GM12878 (cell line): ENCODE data around the gene HSF5. TPM values are rescaled to one million over a fixed set of nuclear protein-coding genes. Genes with fewer than 3 reads are reported as not detected.

Source experiments
- ATAC-seq: fragments of 200-7000 bp; cut with Tn5 transposase; 3 replicates; pipeline ENCODE4 v1.9.1; 2020; ENCODE audit warnings: mild to moderate bottlenecking, moderate library complexity
- BruUV-seq: library from RNA; stranded (reverse); fragments of 400-500 nt; replicated peaks from 2 replicates; lab custom pipeline; 2021; lab: Mats Ljungman, UMichigan
- CTCF ChIA-PET: fragments of 300-600 bp; sonication (Branson Sonifier 250); formaldehyde crosslinking; extraction: SDS; loops from one replicate; lab custom pipeline; 2021; ENCODE audit warnings: inconsistent platforms; lab: Yijun Ruan, JAX
- POLR2A ChIA-PET: fragments of 350-600 bp; formaldehyde crosslinking; extraction: SDS; loops from one replicate; lab custom pipeline; 2021; ENCODE audit warnings: inconsistent platforms; lab: Charles Lee
- RAD21 ChIA-PET: fragments of 300-600 bp; sonication (Branson Sonifier 250); formaldehyde crosslinking; loops from one replicate; lab custom pipeline; 2023; ENCODE audit warnings: antibody characterized with exemption; ENCODE audit not compliant: unreplicated experiment; lab: Charles Lee
- SMC1A ChIA-PET: fragments of 300-600 bp; sonication (Branson Sonifier 250); formaldehyde crosslinking; loops from one replicate; lab custom pipeline; 2023; ENCODE audit not compliant: unreplicated experiment, uncharacterized antibody; lab: Charles Lee
- DNase-seq: peaks from one replicate; pipeline ENCODE4 v3.0.0-alpha.2; 2011; ENCODE audit warnings: low read depth, low spot score
- FAIRE-seq: peaks from 3 replicates; lab custom pipeline; 2011; peaks lifted over from hg19 to GRCh38; lab: Jason Lieb, UNC
- H2AFZ ChIP-seq: 2 replicates; pipeline ENCODE4 v1.6.0; 2011; ENCODE audit warnings: low read depth, low read length, control low read depth; ENCODE audit not compliant: control insufficient read depth
- H3K27ac ChIP-seq: 2 replicates; pipeline ENCODE4 v1.5.1; 2011; ENCODE audit warnings: control low read depth; ENCODE audit not compliant: control insufficient read depth, insufficient read depth
- H3K27me3 ChIP-seq, 2 experiments: replicated peaks in 1 of 2; 2 replicates each; pipeline versions ENCODE4 v1.6.0 to v1.6.1; 2011; ENCODE audit warnings: low read length in 1 of 2; ENCODE audit not compliant: control insufficient read depth in 2 of 2, insufficient read depth in 2 of 2
- H3K36me3 ChIP-seq, 2 experiments: 2 replicates each; pipeline ENCODE4 v1.5.1; 2011; ENCODE audit warnings: low read length in 1 of 2; ENCODE audit not compliant: control insufficient read depth in 2 of 2, insufficient read depth in 2 of 2
- H3K4me1 ChIP-seq: 2 replicates; pipeline ENCODE4 v1.6.1; 2011; ENCODE audit warnings: mild to moderate bottlenecking, low read length, moderate library complexity, mixed read lengths; ENCODE audit not compliant: control insufficient read depth, insufficient read depth
- H3K4me2 ChIP-seq: 2 replicates; pipeline ENCODE4 v1.6.0; 2011; ENCODE audit warnings: control low read depth; ENCODE audit not compliant: control insufficient read depth, insufficient read depth
- H3K4me3 ChIP-seq: fragments of 200-600 bp; sonication (generic); 2 replicates; pipeline ENCODE4 v1.5.1; 2016
- H3K79me2 ChIP-seq: 2 replicates; pipeline ENCODE4 v1.6.0; 2011; ENCODE audit warnings: low read length; ENCODE audit not compliant: control insufficient read depth, insufficient read depth
- H3K9ac ChIP-seq: 2 replicates; pipeline ENCODE4 v1.8.0; 2011; ENCODE audit warnings: low read length, control low read depth, mixed read lengths; ENCODE audit not compliant: control insufficient read depth, insufficient read depth
- H3K9me3 ChIP-seq: replicated peaks from 3 replicates; pipeline ENCODE4 v1.5.1; 2011; ENCODE audit warnings: mild to moderate bottlenecking, low read length; ENCODE audit not compliant: control insufficient read depth, insufficient read depth
- H4K20me1 ChIP-seq: 2 replicates; pipeline ENCODE4 v1.6.0; 2011; ENCODE audit not compliant: control insufficient read depth, insufficient read depth
- EED ChIP-seq: sonication (generic); IDR thresholded peaks from 2 replicates; pipeline ENCODE4 v1.6.1; 2016; ENCODE audit warnings: antibody characterized with exemption, low read depth
- HDAC6 ChIP-seq: fragments of 200-600 bp; sonication (generic); IDR thresholded peaks from one replicate; pipeline ENCODE4 v1.8.0; 2017; ENCODE audit warnings: antibody characterized with exemption; ENCODE audit not compliant: unreplicated experiment
- JUND ChIP-seq: IDR thresholded peaks from 2 replicates; pipeline ENCODE4 v1.6.1; 2012; ENCODE audit warnings: low read depth, mild to moderate bottlenecking, low read length, improper control_type of control experiment, moderate library complexity
- NFXL1 ChIP-seq: fragments of 450-650 bp; IDR thresholded peaks from 2 replicates; pipeline ENCODE4 v1.6.1; 2017; ENCODE audit warnings: antibody characterized with exemption, mild to moderate bottlenecking, borderline replicate concordance
- NFYB ChIP-seq: IDR thresholded peaks from 2 replicates; pipeline ENCODE4 v1.6.1; 2011; ENCODE audit warnings: low read depth, mild to moderate bottlenecking, low read length, improper control_type of control experiment, moderate library complexity; ENCODE audit not compliant: insufficient read depth
- SUPT20H ChIP-seq: IDR thresholded peaks from 2 replicates; pipeline ENCODE4 v1.6.1; 2011; ENCODE audit warnings: low read depth, mild to moderate bottlenecking, low read length, moderate library complexity, borderline replicate concordance; ENCODE audit not compliant: control insufficient read depth
- TCF7 ChIP-seq: IDR thresholded peaks from 2 replicates; pipeline ENCODE4 v1.6.1; 2014; ENCODE audit warnings: antibody characterized with exemption, borderline replicate concordance
- WGBS: methylation state at CpG from one replicate; pipeline ENCODE4 v1.1.6; 2016; ENCODE audit warnings: low lambda C conversion rate; ENCODE audit not compliant: insufficient replicate concordance, insufficient coverage; ENCODE audit errors: missing lambda C conversion rate; 5-methylcytosine and 5-hydroxymethylcytosine counted together
- in situ Hi-C: fragments of 300-500 bp; cut with MboI; formaldehyde crosslinking; loops from 9 replicates; pipeline ENCODE4 v1.14.3; 2018; ENCODE audit warnings: mixed read lengths
- intact Hi-C: fragments of 100-400 bp; cut with micrococcal nuclease; formaldehyde crosslinking; loops from one replicate; pipeline ENCODE4 v1.14.2; 2022; ENCODE audit not compliant: unreplicated experiment
- polyA plus RNA-seq, 11 experiments: library from polyadenylated mRNA; depleted of rRNA in 4 of 11; unstranded in 6 of 11; stranded (reverse) in 5 of 11; fragments of >200 nt; fragmentation: Nextera tagmentation in 4 of 11; fragmentation: Illumina TruSeq in 1 of 11; extraction: Ambion mirVana in 4 of 11; extraction: Trizol in 1 of 11; gene quantifications; 1 replicate in 1 of 11; 2 replicates in 10 of 11; pipeline versions ENCODE4 v1.2.1 to v1.2.3, GENCODE V29; 2011 to 2016; ENCODE audit warnings: inconsistent platforms in 2 of 11, missing spikeins in 2 of 11, low read depth in 1 of 11
- total RNA-seq, 4 experiments: library from RNA; depleted of rRNA in 3 of 4; stranded (reverse); fragments of >200 nt in 3 of 4; fragmentation: Illumina TruSeq in 1 of 4; extraction: Trizol in 1 of 4; gene quantifications; 2 replicates each; pipeline versions ENCODE4 v1.2.1 to v1.2.3, GENCODE V29; 2013 to 2021
- TF ChIP-seq, protein P1 (sequence below): fragments of 450-650 bp; IDR thresholded peaks from 2 replicates; pipeline ENCODE4 v1.6.1; 2017; ENCODE audit warnings: antibody characterized with exemption, mild to moderate bottlenecking, moderate library complexity
- TF ChIP-seq, protein P2 (sequence below): fragments of 450-650 bp; IDR thresholded peaks from 2 replicates; pipeline ENCODE4 v1.6.1; 2014; ENCODE audit warnings: mild to moderate bottlenecking
- TF ChIP-seq, protein P3 (sequence below): IDR thresholded peaks from 2 replicates; pipeline ENCODE4 v1.6.1; 2011; ENCODE audit warnings: borderline replicate concordance, low read depth, mild to moderate bottlenecking, moderate library complexity, low read length; ENCODE audit not compliant: insufficient read depth, poor library complexity, severe bottlenecking
- TF ChIP-seq, protein P4 (sequence below): fragments of 450-650 bp; conservative IDR thresholded peaks from 2 replicates; pipeline ENCODE4 v1.6.1; 2017; ENCODE audit warnings: mild to moderate bottlenecking, moderate library complexity

HSF5 gene
- total and polyA plus RNA-seq, 10 of the 15 experiments (the other 5 are each of a cell fraction or from before 2014, with no cell fraction given), result 0.02 to 0.18 (median 0.06) TPM; not detected in 4

DNA sequence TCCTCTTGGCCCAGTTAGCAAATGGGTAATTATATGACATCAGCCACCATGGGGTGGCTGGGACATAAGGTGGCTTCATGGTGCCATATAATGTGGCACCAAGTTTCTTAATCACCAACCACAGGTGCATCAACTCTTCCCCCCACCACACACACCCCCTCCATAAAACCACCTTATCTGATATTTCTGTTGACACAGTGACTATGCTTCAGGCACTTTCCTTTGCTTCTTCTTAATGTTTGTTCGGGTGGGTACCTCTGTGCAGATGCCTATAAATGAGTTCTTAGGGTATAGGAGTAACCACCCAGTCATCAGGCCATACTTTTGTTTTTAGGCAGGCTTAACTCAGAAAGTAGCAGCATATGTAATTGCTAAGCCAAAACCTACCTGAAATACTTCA, 100.4 kb downstream of the HSF5 start (continued):
- TF ChIP-seq NFYB (no peak), EED (no peak)
- TF ChIP-seq, protein P1, sequence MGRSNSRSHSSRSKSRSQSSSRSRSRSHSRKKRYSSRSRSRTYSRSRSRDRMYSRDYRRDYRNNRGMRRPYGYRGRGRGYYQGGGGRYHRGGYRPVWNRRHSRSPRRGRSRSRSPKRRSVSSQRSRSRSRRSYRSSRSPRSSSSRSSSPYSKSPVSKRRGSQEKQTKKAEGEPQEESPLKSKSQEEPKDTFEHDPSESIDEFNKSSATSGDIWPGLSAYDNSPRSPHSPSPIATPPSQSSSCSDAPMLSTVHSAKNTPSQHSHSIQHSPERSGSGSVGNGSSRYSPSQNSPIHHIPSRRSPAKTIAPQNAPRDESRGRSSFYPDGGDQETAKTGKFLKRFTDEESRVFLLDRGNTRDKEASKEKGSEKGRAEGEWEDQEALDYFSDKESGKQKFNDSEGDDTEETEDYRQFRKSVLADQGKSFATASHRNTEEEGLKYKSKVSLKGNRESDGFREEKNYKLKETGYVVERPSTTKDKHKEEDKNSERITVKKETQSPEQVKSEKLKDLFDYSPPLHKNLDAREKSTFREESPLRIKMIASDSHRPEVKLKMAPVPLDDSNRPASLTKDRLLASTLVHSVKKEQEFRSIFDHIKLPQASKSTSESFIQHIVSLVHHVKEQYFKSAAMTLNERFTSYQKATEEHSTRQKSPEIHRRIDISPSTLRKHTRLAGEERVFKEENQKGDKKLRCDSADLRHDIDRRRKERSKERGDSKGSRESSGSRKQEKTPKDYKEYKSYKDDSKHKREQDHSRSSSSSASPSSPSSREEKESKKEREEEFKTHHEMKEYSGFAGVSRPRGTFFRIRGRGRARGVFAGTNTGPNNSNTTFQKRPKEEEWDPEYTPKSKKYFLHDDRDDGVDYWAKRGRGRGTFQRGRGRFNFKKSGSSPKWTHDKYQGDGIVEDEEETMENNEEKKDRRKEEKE, result no peak

DNA sequence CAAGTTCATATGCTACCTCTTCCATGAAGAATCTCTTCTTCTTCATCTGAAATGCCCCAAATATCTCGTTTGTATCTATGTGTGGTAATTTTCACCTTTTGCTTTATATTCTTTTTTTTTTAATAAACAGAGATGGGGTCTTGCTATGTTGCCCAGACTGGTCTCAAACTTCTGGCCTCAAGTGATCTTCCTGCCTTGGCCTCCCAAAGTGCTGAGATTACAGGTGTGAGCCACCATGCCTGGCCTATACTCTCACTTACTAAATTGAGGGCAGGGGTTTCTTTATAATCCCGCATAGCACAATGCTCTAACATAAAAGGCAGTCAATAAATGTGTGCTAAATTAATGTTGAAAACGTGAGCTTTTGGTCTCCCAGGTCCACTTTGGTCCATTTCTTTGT, 101.5 kb downstream of the HSF5 start:
- in situ Hi-C loops (no loop called here), intact Hi-C loops (no loop called here)
- H4K20me1 ChIP-seq, result no peaks in the 10 kb centered on the region
- RAD21 ChIA-PET, result no interaction called here
- BruUV-seq, result no TSS peak
- POLR2A ChIA-PET, result no interaction called here
- ATAC-seq (no peak), DNase-seq (no peak), FAIRE-seq (no peak)
- no peaks in the 10 kb centered on the region for H3K9me3 ChIP-seq
- H3K27me3 ChIP-seq, result no peaks in the 10 kb centered on the region
- 39% methylated on average over 3 of the region's 3 CpGs for WGBS
- H3K36me3 ChIP-seq, result no peaks in the 10 kb centered on the region; a peak in 2 of 4 replicates
- CTCF ChIA-PET, result interaction anchor here (0.7 to 1.4 kb wide), 3 partner anchors 8 to 42 kb away, joined by 3 to 7 read pairs (median 3); no protein-coding TSS in a partner anchor
- H3K4me2 ChIP-seq, result no peak overlapping the region
- SMC1A ChIA-PET, result interaction anchor here (4.4 kb wide), 1 partner anchor 30 kb away, joined by 12 read pairs; the partner anchor contains the start of gene RNF43
- H3K27ac ChIP-seq, result no peak overlapping the region
- no peak overlapping the region for H2AFZ ChIP-seq
- peaks cover 18% of the 10 kb centered on the region for H3K4me1 ChIP-seq
- peaks cover 2% of the 10 kb centered on the region for H3K79me2 ChIP-seq
- H3K4me3 ChIP-seq, result no peak overlapping the region
- H3K9ac ChIP-seq, result no peak overlapping the region
- TF ChIP-seq, protein P2, sequence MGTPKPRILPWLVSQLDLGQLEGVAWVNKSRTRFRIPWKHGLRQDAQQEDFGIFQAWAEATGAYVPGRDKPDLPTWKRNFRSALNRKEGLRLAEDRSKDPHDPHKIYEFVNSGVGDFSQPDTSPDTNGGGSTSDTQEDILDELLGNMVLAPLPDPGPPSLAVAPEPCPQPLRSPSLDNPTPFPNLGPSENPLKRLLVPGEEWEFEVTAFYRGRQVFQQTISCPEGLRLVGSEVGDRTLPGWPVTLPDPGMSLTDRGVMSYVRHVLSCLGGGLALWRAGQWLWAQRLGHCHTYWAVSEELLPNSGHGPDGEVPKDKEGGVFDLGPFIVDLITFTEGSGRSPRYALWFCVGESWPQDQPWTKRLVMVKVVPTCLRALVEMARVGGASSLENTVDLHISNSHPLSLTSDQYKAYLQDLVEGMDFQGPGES, result no peak
- TF ChIP-seq, protein P3, sequence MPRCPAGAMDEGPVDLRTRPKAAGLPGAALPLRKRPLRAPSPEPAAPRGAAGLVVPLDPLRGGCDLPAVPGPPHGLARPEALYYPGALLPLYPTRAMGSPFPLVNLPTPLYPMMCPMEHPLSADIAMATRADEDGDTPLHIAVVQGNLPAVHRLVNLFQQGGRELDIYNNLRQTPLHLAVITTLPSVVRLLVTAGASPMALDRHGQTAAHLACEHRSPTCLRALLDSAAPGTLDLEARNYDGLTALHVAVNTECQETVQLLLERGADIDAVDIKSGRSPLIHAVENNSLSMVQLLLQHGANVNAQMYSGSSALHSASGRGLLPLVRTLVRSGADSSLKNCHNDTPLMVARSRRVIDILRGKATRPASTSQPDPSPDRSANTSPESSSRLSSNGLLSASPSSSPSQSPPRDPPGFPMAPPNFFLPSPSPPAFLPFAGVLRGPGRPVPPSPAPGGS, result no peak
- TF ChIP-seq SUPT20H, result no peak
- TF ChIP-seq HDAC6, result no peak
- no peak for TF ChIP-seq NFXL1
- no peak for TF ChIP-seq JUND
- TF ChIP-seq, protein P4, sequence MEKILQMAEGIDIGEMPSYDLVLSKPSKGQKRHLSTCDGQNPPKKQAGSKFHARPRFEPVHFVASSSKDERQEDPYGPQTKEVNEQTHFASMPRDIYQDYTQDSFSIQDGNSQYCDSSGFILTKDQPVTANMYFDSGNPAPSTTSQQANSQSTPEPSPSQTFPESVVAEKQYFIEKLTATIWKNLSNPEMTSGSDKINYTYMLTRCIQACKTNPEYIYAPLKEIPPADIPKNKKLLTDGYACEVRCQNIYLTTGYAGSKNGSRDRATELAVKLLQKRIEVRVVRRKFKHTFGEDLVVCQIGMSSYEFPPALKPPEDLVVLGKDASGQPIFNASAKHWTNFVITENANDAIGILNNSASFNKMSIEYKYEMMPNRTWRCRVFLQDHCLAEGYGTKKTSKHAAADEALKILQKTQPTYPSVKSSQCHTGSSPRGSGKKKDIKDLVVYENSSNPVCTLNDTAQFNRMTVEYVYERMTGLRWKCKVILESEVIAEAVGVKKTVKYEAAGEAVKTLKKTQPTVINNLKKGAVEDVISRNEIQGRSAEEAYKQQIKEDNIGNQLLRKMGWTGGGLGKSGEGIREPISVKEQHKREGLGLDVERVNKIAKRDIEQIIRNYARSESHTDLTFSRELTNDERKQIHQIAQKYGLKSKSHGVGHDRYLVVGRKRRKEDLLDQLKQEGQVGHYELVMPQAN, result no peak
- TF ChIP-seq TCF7, result no peak
